A172 (cell line): ENCODE results near the gene RNF207. TPM values are rescaled to one million over a fixed set of nuclear protein-coding genes. Genes with fewer than 3 reads are reported as not detected.

ENCODE experiments used
- DNase-seq: peaks from one replicate; pipeline ENCODE4 v3.0.0-alpha.2; 2015; ENCODE audit warnings: low spot score
- total RNA-seq: library from RNA; depleted of rRNA; stranded (reverse); fragments of >200 nt; shearing (Covaris generic); gene quantifications from 2 replicates; pipeline ENCODE4 v1.2.3, GENCODE V29; 2014; rRNA removed

RNF207 gene
- total RNA-seq, 1 experiment from 2014 or later = 4.0 TPM

- DNase-seq = no peak
Measured at GRCh38 chr1:6269720-6270400, 63.9 kb downstream of the RNF207 start.

- no peak for DNase-seq
Measured at GRCh38 chr1:6270401-6270800, 64.5 kb downstream of the RNF207 start.

Other genes starting within 250 kb of the RNF207 start
- gene NPHP4, start 213.7 kb upstream of the RNF207 start, total RNA-seq = 1.9 and 3.5 TPM in 2 replicates
- 4.7 and 14.4 TPM in 2 replicates for gene KCNAB2, start 160.2 kb upstream of the RNF207 start, total RNA-seq
- 0.98 TPM in 2 replicates for gene CHD5, start 25.8 kb upstream of the RNF207 start, total RNA-seq
- 88.4 and 112 TPM in 2 replicates for gene RPL22, start 6.5 kb upstream of the RNF207 start, total RNA-seq
- gene ICMT, start 29.8 kb downstream of the RNF207 start, total RNA-seq = 62.7 and 66.4 TPM in 2 replicates
- gene HES3, start 38.1 kb downstream of the RNF207 start, total RNA-seq = not detected in 2 replicates
- gene GPR153, start 55.0 kb downstream of the RNF207 start, total RNA-seq = 4.1 and 5.0 TPM in 2 replicates
- gene ACOT7, start 187.6 kb downstream of the RNF207 start, total RNA-seq = 44.2 and 55.3 TPM in 2 replicates
- gene HES2, start 213.8 kb downstream of the RNF207 start, total RNA-seq = 2.0 and 3.9 TPM in 2 replicates
- gene ESPN, start 218.7 kb downstream of the RNF207 start, total RNA-seq = 4.0 TPM in 1 of 2 replicates, not detected in the other